Panc1 (cell line): ENCODE results near the gene TSPAN5. TPM values are rescaled to one million over a fixed set of nuclear protein-coding genes. Genes with fewer than 3 reads are reported as not detected.

Experiments used
- ATAC-seq: fragments of 200-7000 bp; cut with Tn5 transposase; 2 replicates; pipeline ENCODE4 v1.9.1; 2020; ENCODE audit warnings: mild to moderate bottlenecking, moderate library complexity
- BruUV-seq: library from RNA; stranded (reverse); fragments of 400-500 nt; replicated peaks from 2 replicates; lab custom pipeline; 2021; lab: Mats Ljungman, UMichigan
- CTCF ChIA-PET: fragments of 300-600 bp; sonication (Branson Sonifier 250); formaldehyde crosslinking; loops from one replicate; lab custom pipeline; 2022; ENCODE audit warnings: antibody characterized with exemption; lab: Charles Lee
- POLR2A ChIA-PET: fragments of 300-600 bp; sonication (Branson Sonifier 250); formaldehyde crosslinking; loops from one replicate; lab custom pipeline; 2022; ENCODE audit warnings: antibody characterized with exemption; lab: Charles Lee
- DNase-seq: peaks from one replicate; pipeline ENCODE4 v3.0.0-alpha.2; 2010; ENCODE audit warnings: low read depth, low spot score
- H3K27ac ChIP-seq: 2 replicates; pipeline ENCODE4 v1.5.1; 2011; ENCODE audit warnings: mild to moderate bottlenecking, low read length, inconsistent platforms
- H3K27me3 ChIP-seq: fragments of 200-500 bp; sonication (Bioruptor generic); 2 replicates; pipeline ENCODE4 v1.6.0; 2014; ENCODE audit warnings: low read length, inconsistent platforms; ENCODE audit not compliant: control insufficient read depth, insufficient read depth
- H3K36me3 ChIP-seq: fragments of 200-500 bp; sonication (Bioruptor generic); 2 replicates; pipeline ENCODE4 v1.5.1; 2014; ENCODE audit warnings: inconsistent platforms, mild to moderate bottlenecking, low read length, moderate library complexity; ENCODE audit not compliant: control insufficient read depth, insufficient read depth
- H3K4me1 ChIP-seq: 2 replicates; pipeline ENCODE4 v1.5.1; 2011; ENCODE audit warnings: inconsistent platforms, mild to moderate bottlenecking, low read length, moderate library complexity; ENCODE audit not compliant: control insufficient read depth, insufficient read depth
- H3K4me3 ChIP-seq, 2 experiments: 2 replicates each; pipeline ENCODE4 v1.5.1; 2011 to 2012; ENCODE audit warnings: low read depth in 2 of 2, low read length in 2 of 2, mild to moderate bottlenecking in 2 of 2, inconsistent platforms in 1 of 2, moderate library complexity in 1 of 2
- H3K9me3 ChIP-seq: fragments of 200-500 bp; sonication (Bioruptor generic); 2 replicates; pipeline ENCODE4 v1.5.1; 2014; ENCODE audit warnings: low read depth, mild to moderate bottlenecking, inconsistent platforms, low read length, moderate library complexity; ENCODE audit not compliant: control insufficient read depth, insufficient read depth
- CTCF ChIP-seq: fragments of 450-650 bp; IDR thresholded peaks from 2 replicates; pipeline ENCODE4 v1.5.1; 2017; ENCODE audit warnings: mild to moderate bottlenecking
- POLR2AphosphoS5 ChIP-seq: IDR thresholded peaks from 2 replicates; pipeline ENCODE4 v1.6.1; 2012; ENCODE audit warnings: mild to moderate bottlenecking, low read depth, low read length, moderate library complexity
- REST ChIP-seq, 2 experiments: IDR thresholded peaks; 2 replicates each; pipeline ENCODE4 v1.6.1; 2011 to 2012; ENCODE audit warnings: low read depth in 2 of 2, control low read depth in 1 of 2, low read length in 1 of 2, mild to moderate bottlenecking in 1 of 2, moderate library complexity in 1 of 2; ENCODE audit not compliant: insufficient read depth in 1 of 2
- SIN3A ChIP-seq: IDR thresholded peaks from 2 replicates; pipeline ENCODE4 v1.6.1; 2012; ENCODE audit warnings: low read depth, mild to moderate bottlenecking, low read length, moderate library complexity, borderline replicate concordance; ENCODE audit not compliant: insufficient read depth
- TCF7L2 ChIP-seq: IDR thresholded peaks from 2 replicates; pipeline ENCODE4 v1.6.1; 2011; ENCODE audit warnings: mild to moderate bottlenecking, low read depth, low read length, inconsistent platforms
- in situ Hi-C: cut with HindIII; loops from 2 replicates; pipeline ENCODE4 v1.10.0; 2016; ENCODE audit warnings: low sequenced_read_pairs, low pct_unique_long_range_greater_than_20kb
- intact Hi-C: fragments of 100-400 bp; cut with micrococcal nuclease; formaldehyde crosslinking; loops from one replicate; pipeline ENCODE4 v1.10.0; 2022; ENCODE audit not compliant: unreplicated experiment
- total RNA-seq: library from RNA; stranded (reverse); gene quantifications from one replicate; pipeline ENCODE4 v1.2.1, GENCODE V29; 2021; ENCODE audit not compliant: unreplicated experiment

The TSPAN5 gene
- total RNA-seq, 1 experiment from 2014 or later, result 61.9 TPM

GRCh38 chr4:98612318-98613250, 45.8 kb downstream of the TSPAN5 start:
- no peaks in the 10 kb centered on the region; the same call in 1 of the 2 replicates for H3K36me3 ChIP-seq
- in situ Hi-C loops (no loop called here), intact Hi-C loops (no loop called here)
- no TSS peak for BruUV-seq
- H3K27me3 ChIP-seq, result no peaks in the 10 kb centered on the region
- ChIA-PET POLR2A (no interaction called here), CTCF (no interaction called here)
- peaks cover 42% of the 10 kb centered on the region for H3K4me1 ChIP-seq
- DNase-seq (no peak), ATAC-seq (no peak)
- H3K9me3 ChIP-seq, result no peaks in the 10 kb centered on the region
- TF ChIP-seq SIN3A, result no peak
- peak overlapping the region; percentile 12; the same call in 1 of the 2 replicates for H3K27ac ChIP-seq
- H3K4me3 ChIP-seq, result no peak overlapping the region

- H3K9me3 ChIP-seq, result no peaks in the 10 kb centered on the region
- in situ Hi-C loops, result no loop called here
- BruUV-seq, result no TSS peak
- no peaks in the 10 kb centered on the region; the same call in 1 of the 2 replicates for H3K36me3 ChIP-seq
- no peaks in the 10 kb centered on the region for H3K27me3 ChIP-seq
- no peak for TF ChIP-seq TCF7L2
- TF ChIP-seq SIN3A, result no peak
- ATAC-seq (no peak), DNase-seq (no peak)
- intact Hi-C loops, result no loop called here
- no peak overlapping the region for H3K27ac ChIP-seq
- H3K4me1 ChIP-seq, result peaks cover 39% of the 10 kb centered on the region
- CTCF ChIA-PET, result no interaction called here
- POLR2A ChIA-PET, result no interaction called here
- no peak overlapping the region for H3K4me3 ChIP-seq
Measured at GRCh38 chr4:98611677-98612317, 46.6 kb downstream of the TSPAN5 start.

- no peak overlapping the region for H3K4me3 ChIP-seq
- ATAC-seq (no peak), DNase-seq (no peak)
- no peaks in the 10 kb centered on the region for H3K9me3 ChIP-seq
- intact Hi-C loops, result no loop called here
- H3K4me1 ChIP-seq, result peaks cover 39% of the 10 kb centered on the region
- no peaks in the 10 kb centered on the region for H3K27me3 ChIP-seq
- POLR2A ChIA-PET, result no interaction called here
- H3K27ac ChIP-seq, result 0 out of 2 replicates have a peak overlapping the region, but pooled peaks have one; percentile 51
- TF ChIP-seq CTCF (no peak), POLR2AphosphoS5 (no peak), REST (IDR thresholded peaks at IDR 0.05; ENCODE audit: insufficient read depth in 1 of 2, low read depth in 2 of 2, low read length in 1 of 2) (no peak), TCF7L2 (no peak), SIN3A (no peak)
- in situ Hi-C loops, result no loop called here
- no TSS peak for BruUV-seq
- CTCF ChIA-PET, result no interaction called here
- H3K36me3 ChIP-seq, result no peaks in the 10 kb centered on the region; the same call in 1 of the 2 replicates
Measured at GRCh38 chr4:98610926-98611676, 47.3 kb downstream of the TSPAN5 start.
